Superior temporal gyrus (tissue), 1 donor: ENCODE results near the gene PLCL2.

Experiments used
- DNase-seq: peaks from one replicate; pipeline ENCODE4 v3.0.0-alpha.2; 2016; ENCODE audit errors: extremely low spot score

PLCL2 gene

GRCh38 chr3:16865335-16865734 is 19.4 kb upstream of the PLCL2 start:
- no peak for DNase-seq

- DNase-seq: no peak
Observed at GRCh38 chr3:16866571-16866970, 18.2 kb upstream of the PLCL2 start.

- DNase-seq: no peak
Observed at GRCh38 chr3:16868513-16868912, 16.2 kb upstream of the PLCL2 start.

- no peak for DNase-seq
Observed at GRCh38 chr3:16869261-16870005, 15.3 kb upstream of the PLCL2 start.

- no peak for DNase-seq
Observed at GRCh38 chr3:16871915-16872842, 12.6 kb upstream of the PLCL2 start.

GRCh38 chr3:16873872-16874271 is 10.9 kb upstream of the PLCL2 start:
- no peak for DNase-seq

GRCh38 chr3:16875876-16876550 is 8.7 kb upstream of the PLCL2 start:
- DNase-seq: no peak

- no peak for DNase-seq
Observed at GRCh38 chr3:16877505-16877904, 7.2 kb upstream of the PLCL2 start.

GRCh38 chr3:16877911-16878310 is 6.8 kb upstream of the PLCL2 start:
- no peak for DNase-seq

GRCh38 chr3:16881896-16882630 is 2.7 kb upstream of the PLCL2 start:
- DNase-seq: no peak

- no peak for DNase-seq
Observed at GRCh38 chr3:16883057-16883722, 1.6 kb upstream of the PLCL2 start.

- no peak for DNase-seq
Observed at GRCh38 chr3:16883723-16884083, 1.1 kb upstream of the PLCL2 start.

GRCh38 chr3:16884084-16884747 is 539 bp upstream of the PLCL2 start:
- DNase-seq: no peak

- peak; percentile 66 for DNase-seq
Observed at GRCh38 chr3:16885593-16886302, 993 bp downstream of the PLCL2 start.

GRCh38 chr3:16886303-16886683 is 1.5 kb downstream of the PLCL2 start:
- no peak for DNase-seq

- no peak for DNase-seq
Observed at GRCh38 chr3:16887130-16887529, 2.4 kb downstream of the PLCL2 start.

GRCh38 chr3:16888356-16888755 is 3.6 kb downstream of the PLCL2 start:
- DNase-seq: no peak

GRCh38 chr3:16888785-16889607 is 4.2 kb downstream of the PLCL2 start:
- DNase-seq: no peak
